KOPT-K1 (cell line): ENCODE data around the gene STAM2.
"Not testable (repeated sequence)": the region's sequence is repeated elsewhere in the genome, so short reads cannot be mapped to it uniquely, and the experiment has no call there.

Experiments used
- H3K27ac ChIP-seq: fragments of 200-600 bp; sonication (generic); 2 replicates; pipeline ENCODE4 v1.5.1; 2016; ENCODE audit warnings: antibody characterized with exemption, mild to moderate bottlenecking, low read depth, low read length; ENCODE audit not compliant: poor library complexity, severe bottlenecking
- H3K36me3 ChIP-seq: fragments of 200-600 bp; sonication (generic); 2 replicates; pipeline ENCODE4 v1.5.1; 2017; ENCODE audit warnings: antibody characterized with exemption, mild to moderate bottlenecking, low read length, moderate library complexity; ENCODE audit not compliant: insufficient read depth
- H3K9me3 ChIP-seq: fragments of 200-600 bp; sonication (generic); 2 replicates; pipeline ENCODE4 v1.5.1; 2017; ENCODE audit warnings: antibody characterized with exemption, low read length, mild to moderate bottlenecking; ENCODE audit not compliant: insufficient read depth, poor library complexity, severe bottlenecking

STAM2 gene

DNA sequence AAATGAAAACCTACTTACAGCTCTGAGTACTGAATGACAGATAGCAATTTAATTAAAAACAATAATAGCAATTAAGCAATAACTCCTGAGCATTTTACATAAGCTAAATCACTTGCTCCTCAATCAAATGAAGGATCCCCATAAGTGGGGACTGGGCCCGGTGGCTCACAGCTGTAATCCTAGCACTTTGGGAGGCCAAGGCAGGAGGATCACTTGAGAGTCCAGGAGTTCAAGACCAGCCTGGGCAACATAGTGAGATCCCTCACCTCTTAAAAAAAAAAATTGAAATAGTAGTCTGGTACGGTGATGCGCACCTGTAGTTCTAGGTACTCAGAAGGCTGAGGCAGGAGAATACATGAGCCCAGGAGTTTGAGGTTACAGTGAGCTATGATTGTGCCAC is 13.4 kb downstream of the STAM2 start:
- H3K9me3 ChIP-seq, result peaks cover 26% of the 10 kb centered on the region
- H3K36me3 ChIP-seq, result peaks cover 5% of the 10 kb centered on the region; the same call in 1 of the 2 replicates
- no peak overlapping the region for H3K27ac ChIP-seq

DNA sequence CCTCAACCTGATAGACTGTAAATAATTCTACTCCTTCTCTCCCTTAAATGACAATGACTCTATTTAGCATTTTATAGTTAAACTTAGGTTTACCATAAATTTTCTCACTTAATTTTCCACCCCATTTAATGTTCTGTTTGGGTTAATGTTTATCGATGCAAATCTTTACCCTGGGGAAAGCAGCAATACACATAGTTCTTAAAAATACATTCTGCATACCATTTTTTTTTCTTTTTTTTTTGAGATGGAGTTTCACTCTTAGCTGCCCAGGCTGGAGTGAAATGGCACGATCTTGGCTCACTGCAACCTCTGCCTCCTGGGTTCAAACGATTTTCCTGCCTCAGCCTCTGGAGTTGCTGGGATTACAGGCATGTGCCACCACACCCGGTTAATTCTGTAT is 14.0 kb downstream of the STAM2 start:
- Histone ChIP-seq H3K9me3 (peaks cover 29% of the 10 kb centered on the region), H3K27ac (no peak overlapping the region), H3K36me3 (peaks cover 9% of the 10 kb centered on the region; the same call in 1 of the 2 replicates)

DNA sequence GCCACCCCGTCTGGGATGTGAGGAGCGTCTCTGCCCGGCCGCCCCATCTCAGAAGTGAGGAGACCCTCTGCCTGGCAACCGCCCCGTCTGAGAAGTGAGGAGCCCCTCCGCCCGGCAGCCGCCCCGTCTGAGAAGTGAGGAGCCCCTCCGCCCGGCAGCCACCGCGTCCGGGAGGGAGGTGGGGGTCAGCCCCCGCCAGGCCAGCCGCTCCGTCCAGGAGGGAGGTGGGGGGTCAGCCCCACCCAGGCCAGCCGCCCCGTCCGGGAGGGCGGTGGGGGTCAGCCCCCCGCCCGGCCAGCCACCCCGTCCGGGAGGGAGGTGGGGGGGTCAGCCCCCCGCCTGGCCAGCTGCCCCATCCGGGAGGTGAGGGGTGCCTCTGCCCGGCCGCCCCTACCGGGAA is 15.2 kb downstream of the STAM2 start:
- H3K36me3 ChIP-seq, H3K27ac ChIP-seq: not testable (repeated sequence)
- H3K9me3 ChIP-seq, result peaks cover 29% of the 10 kb centered on the region

DNA sequence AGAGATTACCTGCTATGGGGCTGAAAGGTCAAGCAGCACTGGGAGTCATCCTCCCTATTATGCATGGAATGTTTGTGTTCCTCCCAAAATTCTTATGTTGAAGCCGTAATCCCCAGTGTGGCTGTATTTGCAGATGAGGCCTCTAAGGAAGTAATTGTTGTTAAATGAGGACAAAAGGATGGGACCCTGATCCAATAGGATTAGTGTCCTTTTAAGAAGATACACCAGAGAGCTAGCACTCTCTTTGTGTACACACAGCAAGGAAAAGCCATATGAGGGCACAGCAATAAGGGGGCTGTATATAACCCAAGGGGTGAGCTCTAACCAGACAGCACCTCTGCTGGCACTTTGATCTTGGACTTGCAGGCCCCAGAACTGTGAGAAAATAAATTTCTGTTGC is 18.3 kb downstream of the STAM2 start:
- peaks cover 23% of the 10 kb centered on the region for H3K9me3 ChIP-seq

DNA sequence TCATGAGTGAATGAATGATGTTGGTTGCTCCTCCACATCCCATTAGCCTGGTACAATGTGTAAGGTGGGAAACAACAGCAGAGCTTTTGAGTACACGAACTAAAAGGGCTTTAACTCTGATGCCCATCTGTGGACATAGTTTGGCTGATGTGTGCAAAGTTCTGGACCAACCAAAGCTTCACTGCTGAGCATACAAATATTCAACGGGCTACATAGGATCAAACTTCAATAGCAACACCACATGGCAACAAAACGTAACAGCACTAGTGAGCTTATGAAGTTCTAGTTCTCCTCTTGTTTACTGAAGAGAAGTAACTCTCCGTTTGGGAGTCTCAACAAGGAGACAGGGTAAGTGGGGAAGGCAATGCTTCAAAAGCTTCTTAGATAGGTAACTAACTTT is 20.4 kb downstream of the STAM2 start:
- Histone ChIP-seq H3K9me3 (peaks cover 23% of the 10 kb centered on the region), H3K27ac (no peak overlapping the region), H3K36me3 (peaks cover 9% of the 10 kb centered on the region; the same call in 1 of the 2 replicates)

More for the DNA sequence above, 18.3 kb downstream of the STAM2 start:
- Histone ChIP-seq H3K27ac (no peak overlapping the region), H3K36me3 (peaks cover 9% of the 10 kb centered on the region; the same call in 1 of the 2 replicates)

DNA sequence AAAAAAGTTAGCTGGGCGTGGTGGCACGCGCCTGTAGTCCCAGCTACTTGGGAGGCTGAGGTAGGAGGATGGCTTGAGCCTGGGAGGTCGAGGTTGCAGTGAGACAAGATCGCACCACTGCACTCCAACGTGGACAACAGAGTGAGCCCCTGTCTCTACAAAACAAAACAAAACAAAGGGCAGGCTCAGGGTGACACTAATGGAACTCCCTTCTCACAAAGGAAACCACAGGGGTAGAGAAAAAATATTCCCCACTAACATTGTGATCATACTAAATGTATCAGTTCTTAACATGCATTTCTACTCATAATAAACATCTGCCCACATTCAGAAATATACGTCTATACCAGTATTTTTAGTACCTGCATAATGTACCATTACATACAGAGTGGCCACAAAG is 21.1 kb downstream of the STAM2 start:
- H3K36me3 ChIP-seq, result peaks cover 9% of the 10 kb centered on the region; the same call in 1 of the 2 replicates

DNA sequence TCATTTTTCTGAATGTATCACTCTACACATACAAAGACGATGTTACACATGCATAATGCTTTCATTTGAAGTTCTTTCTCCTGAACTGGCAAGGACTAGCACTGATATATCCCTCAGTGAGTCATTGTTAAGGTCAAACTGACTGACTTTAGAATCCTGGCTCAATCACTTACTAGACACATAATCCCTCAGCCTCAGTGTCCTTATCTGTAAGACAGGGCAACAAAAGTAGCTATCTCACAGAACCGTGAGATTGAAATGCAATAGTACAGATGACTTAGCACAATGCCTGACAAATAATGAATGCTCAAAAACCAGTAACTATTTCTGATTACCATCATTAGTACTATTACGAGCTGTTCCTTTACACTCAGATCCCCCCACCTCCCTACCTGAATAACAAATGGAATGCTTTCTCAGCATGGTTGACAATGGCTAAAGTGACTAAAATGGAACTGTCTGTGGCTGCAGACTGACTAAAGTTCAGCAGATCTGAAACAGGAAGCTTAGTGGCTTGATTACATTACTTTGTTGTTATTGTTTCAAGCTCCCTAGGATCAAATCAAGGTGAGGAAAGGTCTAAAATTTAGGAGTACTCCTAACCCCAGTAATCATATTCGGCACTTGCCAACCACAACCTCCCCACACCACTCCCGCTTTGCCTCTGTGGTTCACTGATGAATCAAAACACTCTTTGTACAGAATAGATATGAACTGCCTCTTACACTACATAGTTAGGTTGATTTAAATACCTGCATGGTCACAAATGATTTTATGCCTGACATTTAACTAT is 40.9 kb downstream of the STAM2 start:
- H3K36me3 ChIP-seq, result peaks cover 8% of the 10 kb centered on the region

More for the DNA sequence above, 21.1 kb downstream of the STAM2 start:
- peaks cover 19% of the 10 kb centered on the region for H3K9me3 ChIP-seq
- H3K27ac ChIP-seq, result no peak overlapping the region

DNA sequence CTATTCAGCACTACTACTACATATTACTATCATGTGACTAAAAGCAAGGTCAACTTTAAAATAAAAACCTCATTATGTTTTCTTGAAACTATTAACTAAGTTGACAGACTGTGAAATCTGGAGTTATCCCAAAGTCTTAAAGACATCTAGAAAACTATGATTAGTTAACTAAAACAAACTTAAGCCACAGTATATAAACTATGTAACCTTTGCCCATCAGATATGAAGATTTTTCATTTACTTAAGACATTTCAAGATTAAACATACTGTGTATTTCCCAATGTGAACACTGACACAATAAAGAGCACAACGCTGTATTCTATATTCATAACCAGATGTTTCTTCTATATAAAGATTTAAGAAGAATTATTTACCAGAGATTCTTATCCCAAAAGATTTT is 43.3 kb downstream of the STAM2 start:
- H3K36me3 ChIP-seq, result peaks cover 8% of the 10 kb centered on the region; the same call in 1 of the 2 replicates
- H3K27ac ChIP-seq, result no peak overlapping the region
- H3K9me3 ChIP-seq, result no peaks in the 10 kb centered on the region

More for the DNA sequence above, 40.9 kb downstream of the STAM2 start:
- H3K27ac ChIP-seq, result no peak overlapping the region
- H3K9me3 ChIP-seq, result no peaks in the 10 kb centered on the region

DNA sequence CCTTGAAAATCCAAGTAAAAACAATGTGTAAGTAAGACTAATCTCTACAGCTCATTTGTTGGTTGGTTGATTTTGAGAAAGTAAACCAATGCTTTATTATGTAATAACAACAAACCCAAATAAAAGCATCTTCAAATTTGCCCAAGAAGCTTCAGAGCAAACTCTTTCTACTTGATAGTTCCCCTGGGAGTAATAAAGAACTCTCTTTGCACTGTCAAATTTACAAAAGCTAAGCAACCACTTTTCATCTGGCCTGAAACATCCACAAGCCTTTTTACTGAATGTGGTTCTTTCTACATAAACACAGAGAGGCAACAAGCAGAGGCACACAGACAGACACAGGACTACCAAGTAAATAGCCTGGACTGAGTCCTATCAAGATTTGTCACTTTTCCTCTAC is 47.9 kb downstream of the STAM2 start:
- Histone ChIP-seq H3K9me3 (no peaks in the 10 kb centered on the region), H3K36me3 (peaks cover 31% of the 10 kb centered on the region), H3K27ac (no peak overlapping the region)

DNA sequence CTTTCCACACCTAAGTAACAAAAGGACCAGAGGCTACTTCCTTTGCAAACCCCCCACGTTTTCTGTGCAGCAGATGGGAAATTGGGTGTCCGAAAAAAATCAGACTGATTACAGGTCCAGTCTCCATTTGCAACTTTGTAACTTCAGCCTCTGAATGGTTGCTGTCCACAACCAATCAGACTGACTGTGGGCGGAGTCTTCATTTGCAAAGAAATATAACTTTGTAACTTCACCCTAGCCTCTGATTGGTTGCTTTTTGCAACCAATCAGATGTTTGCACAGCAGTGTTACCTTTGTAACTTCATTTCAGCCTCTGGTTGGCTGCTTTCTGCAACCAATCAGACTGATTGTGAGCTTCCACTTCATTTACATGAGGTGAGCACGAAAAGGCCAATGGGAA is 48.9 kb downstream of the STAM2 start:
- Histone ChIP-seq H3K36me3 (peaks cover 37% of the 10 kb centered on the region), H3K27ac (no peak overlapping the region), H3K9me3 (no peaks in the 10 kb centered on the region)

DNA sequence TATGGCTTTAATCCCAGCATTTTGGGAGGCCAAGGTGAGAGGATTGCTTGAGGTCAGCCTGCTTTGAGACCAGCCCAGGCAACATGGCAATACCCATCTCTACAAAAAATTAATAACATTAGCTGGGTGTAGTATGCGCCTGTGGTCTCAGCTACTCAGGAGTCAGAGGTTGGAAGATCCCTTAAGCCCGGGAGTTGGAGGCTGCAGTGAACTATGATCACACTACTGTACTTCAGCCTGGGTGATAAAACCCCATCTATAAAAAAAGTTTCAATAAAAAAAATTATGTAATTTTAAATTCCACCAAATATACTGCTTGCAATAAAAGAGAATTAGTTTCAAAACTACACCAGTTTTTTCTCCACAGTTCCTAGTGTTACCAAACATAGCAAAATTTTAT is 53.4 kb downstream of the STAM2 start:
- Histone ChIP-seq H3K27ac (no peak overlapping the region), H3K36me3 (peaks cover 46% of the 10 kb centered on the region), H3K9me3 (no peaks in the 10 kb centered on the region)

DNA sequence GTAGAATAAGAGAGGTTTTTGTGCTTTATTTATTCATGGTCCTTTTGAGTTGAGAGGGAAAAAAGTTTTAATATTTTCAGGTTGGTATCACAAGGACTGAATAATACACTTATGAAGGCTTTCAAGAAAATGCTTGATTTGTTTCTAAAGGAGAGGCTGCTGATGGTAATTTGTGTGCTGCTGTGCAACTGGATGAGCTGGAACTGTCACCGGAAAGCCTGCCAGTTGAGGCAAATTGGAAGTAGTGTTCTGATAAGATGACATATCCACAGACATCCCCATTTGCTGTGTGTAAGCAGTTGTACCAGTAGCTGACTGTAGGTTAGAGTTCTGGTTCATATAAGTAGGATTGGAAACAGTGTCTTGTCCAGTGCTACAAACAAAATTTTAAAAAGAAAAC is 55.1 kb downstream of the STAM2 start:
- peaks cover 39% of the 10 kb centered on the region for H3K36me3 ChIP-seq
- H3K9me3 ChIP-seq, result no peaks in the 10 kb centered on the region
- no peak overlapping the region for H3K27ac ChIP-seq

DNA sequence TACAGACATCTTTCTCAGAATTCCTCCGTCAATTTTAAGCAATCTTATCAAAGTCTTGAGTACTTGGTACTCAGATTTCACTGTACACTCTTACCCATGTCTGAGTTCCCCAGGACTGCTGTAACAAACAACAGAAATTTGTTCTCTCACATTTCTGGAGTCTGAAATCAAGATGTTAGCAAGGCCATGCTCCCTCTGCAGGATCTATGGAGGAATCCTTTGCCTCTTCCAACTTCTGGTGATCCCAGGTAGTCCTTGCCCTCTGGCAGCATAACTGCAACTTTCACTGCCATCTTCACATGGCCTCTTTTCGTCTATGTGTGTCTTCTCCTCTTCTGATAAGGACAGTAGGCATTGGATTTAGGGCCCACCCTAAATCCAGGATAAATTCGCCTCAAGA is 59.6 kb downstream of the STAM2 start:
- H3K36me3 ChIP-seq, result peaks cover 19% of the 10 kb centered on the region; the same call in 1 of the 2 replicates
- no peaks in the 10 kb centered on the region for H3K9me3 ChIP-seq
- H3K27ac ChIP-seq, result no peak overlapping the region

DNA sequence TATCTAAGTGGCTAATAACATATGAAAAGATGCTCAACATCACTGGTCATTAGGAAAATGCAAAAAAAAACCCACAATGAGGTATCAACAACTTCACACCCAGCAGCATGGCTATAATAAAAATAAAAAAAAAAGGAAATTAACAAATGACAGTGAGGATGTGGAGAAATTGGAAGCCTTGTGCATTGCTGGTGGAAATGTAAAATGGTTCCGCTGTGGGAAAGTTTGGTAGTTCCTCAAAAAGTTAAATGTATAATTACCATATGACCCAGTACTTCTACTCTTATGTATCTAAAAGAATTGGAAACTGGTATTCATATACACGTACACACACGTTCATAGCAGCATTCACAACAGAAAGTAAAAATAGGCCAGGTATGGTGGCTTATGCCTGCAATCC is 61.2 kb downstream of the STAM2 start:
- no peak overlapping the region for H3K27ac ChIP-seq
- H3K9me3 ChIP-seq, result no peaks in the 10 kb centered on the region
- 0 out of 2 replicates have a peak, but pooled peaks cover 6% of the 10 kb centered on the region for H3K36me3 ChIP-seq

DNA sequence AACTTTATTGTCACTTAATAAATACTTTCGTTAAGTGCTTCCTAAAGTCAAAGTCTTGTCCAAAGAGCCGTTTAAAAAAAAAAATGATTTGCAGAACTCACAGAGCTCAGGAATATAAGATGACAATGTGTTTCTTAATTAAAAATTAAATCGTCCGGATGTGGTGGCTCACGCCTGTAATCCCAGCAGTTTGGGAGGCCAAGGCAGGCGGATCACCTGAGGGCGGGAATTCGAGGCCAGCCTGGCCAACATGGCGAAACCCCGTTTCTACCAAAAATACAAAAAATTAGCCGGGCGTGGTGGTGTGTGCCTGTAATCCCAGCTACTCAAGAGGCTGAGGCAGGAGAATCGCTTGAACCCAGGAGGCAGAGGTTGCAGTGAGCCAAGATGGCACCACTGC is 68.4 kb downstream of the STAM2 start:
- not testable (repeated sequence) for H3K36me3 ChIP-seq, H3K27ac ChIP-seq

DNA sequence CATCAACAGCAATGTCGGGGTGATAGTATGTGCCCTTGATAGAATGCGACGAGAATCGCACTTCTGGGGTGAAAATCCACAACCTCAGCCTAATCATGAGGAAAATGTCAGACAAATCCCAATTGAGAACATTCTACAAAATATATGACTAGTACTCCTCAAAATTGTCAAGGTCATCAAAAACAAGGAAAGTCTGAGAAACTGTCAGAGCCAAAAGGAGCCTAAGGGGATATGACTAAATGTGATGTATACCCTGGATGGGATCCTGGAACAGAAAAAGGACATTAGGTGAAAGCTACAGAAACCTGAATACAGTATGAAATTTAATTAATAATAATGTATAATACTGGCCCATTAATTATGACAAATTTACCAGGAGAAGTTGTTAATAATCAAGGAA is 69.1 kb downstream of the STAM2 start:
- Histone ChIP-seq H3K27ac (no peak overlapping the region), H3K36me3 (no peaks in the 10 kb centered on the region), H3K9me3 (no peaks in the 10 kb centered on the region)

More for the DNA sequence above, 68.4 kb downstream of the STAM2 start:
- not testable (repeated sequence) for H3K9me3 ChIP-seq
